ENCODE data around the gene RHOD. TPM values are rescaled to one million over a fixed set of nuclear protein-coding genes. Genes with fewer than 3 reads are reported as not detected.

Gene RHOD
- total RNA-seq, 1 experiment from 2014 or later: 33.5 TPM

- H3K9me3 ChIP-seq (ENCODE audit: control insufficient read depth, insufficient read depth, low read depth, low read length): no peaks in the 10 kb centered on the region
- no TSS peak for BruUV-seq (replicated peaks)
- no peaks in the 10 kb centered on the region for H3K36me3 ChIP-seq (ENCODE audit: control insufficient read depth, insufficient read depth, low read length)
Observed at GRCh38 chr11:67059671-67060070, 3.0 kb downstream of the RHOD start.

GRCh38 chr11:67060111-67060522 is 3.5 kb downstream of the RHOD start:
- no peaks in the 10 kb centered on the region for H3K36me3 ChIP-seq (ENCODE audit: control insufficient read depth, insufficient read depth, low read length)
- no TSS peak for BruUV-seq (replicated peaks)
- no peaks in the 10 kb centered on the region for H3K27me3 ChIP-seq (ENCODE audit: control insufficient read depth, insufficient read depth, low read length)
- CTCF ChIA-PET: no interaction called here
- no peak overlapping the region for H3K4me3 ChIP-seq (ENCODE audit: low read depth in 2 of 2, low read length in 2 of 2)
- no peaks in the 10 kb centered on the region for H3K9me3 ChIP-seq (ENCODE audit: control insufficient read depth, insufficient read depth, low read depth, low read length)
- ATAC-seq (no peak), DNase-seq (ENCODE audit: low read depth, low spot score) (no peak)
- TF ChIP-seq CTCF (IDR thresholded peaks at IDR 0.05) (no peak), TCF7L2 (IDR thresholded peaks at IDR 0.05; ENCODE audit: low read depth, low read length) (no peak), SIN3A (IDR thresholded peaks at IDR 0.05; ENCODE audit: borderline replicate concordance, insufficient read depth, low read depth, low read length) (no peak), REST (IDR thresholded peaks at IDR 0.05; ENCODE audit: insufficient read depth in 1 of 2, low read depth in 2 of 2, low read length in 1 of 2) (no peak), POLR2AphosphoS5 (IDR thresholded peaks at IDR 0.05; ENCODE audit: low read depth, low read length) (no peak)
- no peak overlapping the region for H3K27ac ChIP-seq (ENCODE audit: low read length)
- H3K4me1 ChIP-seq (ENCODE audit: control insufficient read depth, insufficient read depth, low read length): peaks cover 23% of the 10 kb centered on the region
- POLR2A ChIA-PET: no interaction called here
- intact Hi-C loops (cut with micrococcal nuclease; ENCODE audit: unreplicated experiment) (no loop called here), in situ Hi-C loops (cut with HindIII; ENCODE audit: low pct_unique_long_range_greater_than_20kb, low sequenced_read_pairs) (no loop called here)

More at GRCh38 chr11:67059671-67060070, 3.0 kb downstream of the RHOD start:
- in situ Hi-C loops (cut with HindIII; ENCODE audit: low pct_unique_long_range_greater_than_20kb, low sequenced_read_pairs) (no loop called here), intact Hi-C loops (cut with micrococcal nuclease; ENCODE audit: unreplicated experiment) (no loop called here)
- TF ChIP-seq TCF7L2 (IDR thresholded peaks at IDR 0.05; ENCODE audit: low read depth, low read length): no peak
- no peak for TF ChIP-seq SIN3A (IDR thresholded peaks at IDR 0.05; ENCODE audit: borderline replicate concordance, insufficient read depth, low read depth, low read length)
- TF ChIP-seq CTCF (IDR thresholded peaks at IDR 0.05): no peak
- peaks cover 27% of the 10 kb centered on the region for H3K4me1 ChIP-seq (ENCODE audit: control insufficient read depth, insufficient read depth, low read length)
- H3K4me3 ChIP-seq (ENCODE audit: low read depth in 2 of 2, low read length in 2 of 2): no peak overlapping the region
- ChIA-PET POLR2A (no interaction called here), CTCF (no interaction called here)
- no peak for DNase-seq (ENCODE audit: low read depth, low spot score)
- H3K27me3 ChIP-seq (ENCODE audit: control insufficient read depth, insufficient read depth, low read length): no peaks in the 10 kb centered on the region
- no peak overlapping the region for H3K27ac ChIP-seq (ENCODE audit: low read length)
- no peak for ATAC-seq
